Neuronal stem cell (in vitro differentiated cells): ENCODE data around the gene NT5C3A.

ENCODE experiments used
- DNase-seq: peaks from one replicate; pipeline ENCODE4 v3.0.0-alpha.2; 2013; ENCODE audit warnings: low spot score
- H2AFZ ChIP-seq: one replicate; pipeline ENCODE4 v1.6.1; 2013; ENCODE audit warnings: mild to moderate bottlenecking, low read length, inconsistent platforms
- H2AK5ac ChIP-seq: 2 replicates; pipeline ENCODE4 v1.6.1; 2013; ENCODE audit warnings: low read depth, mild to moderate bottlenecking, inconsistent platforms, low read length, moderate library complexity, mixed read lengths
- H2BK120ac ChIP-seq: 2 replicates; pipeline ENCODE4 v1.6.1; 2013; ENCODE audit warnings: low read depth, mild to moderate bottlenecking, inconsistent platforms, low read length, moderate library complexity, mixed read lengths
- H2BK12ac ChIP-seq: one replicate; pipeline ENCODE4 v1.6.1; 2013; ENCODE audit warnings: low read length, inconsistent platforms
- H2BK15ac ChIP-seq: 2 replicates; pipeline ENCODE4 v1.6.1; 2013; ENCODE audit warnings: mild to moderate bottlenecking, low read length, inconsistent platforms, mixed read lengths
- H2BK5ac ChIP-seq: one replicate; pipeline ENCODE4 v1.6.1; 2013; ENCODE audit warnings: inconsistent platforms, mild to moderate bottlenecking, low read length, moderate library complexity
- H3K14ac ChIP-seq: one replicate; pipeline ENCODE4 v1.6.1; 2013; ENCODE audit warnings: low read length, inconsistent platforms
- H3K18ac ChIP-seq: 2 replicates; pipeline ENCODE4 v1.6.1; 2013; ENCODE audit warnings: low read length, inconsistent platforms
- H3K23ac ChIP-seq: 2 replicates; pipeline ENCODE4 v1.6.1; 2013; ENCODE audit warnings: low read depth, mild to moderate bottlenecking, mixed read lengths, low read length, inconsistent platforms; ENCODE audit not compliant: poor library complexity
- H3K27ac ChIP-seq: replicated peaks from 3 replicates; pipeline ENCODE4 v1.5.1; 2013; ENCODE audit warnings: low read length, inconsistent platforms
- H3K27me3 ChIP-seq, 3 experiments: 2 replicates each; pipeline ENCODE4 v1.6.1; 2013; ENCODE audit warnings: low read length in 3 of 3, mild to moderate bottlenecking in 2 of 3, inconsistent platforms in 1 of 3, low read depth in 1 of 3, mixed read lengths in 1 of 3, moderate library complexity in 1 of 3; ENCODE audit not compliant: control insufficient read depth in 3 of 3, insufficient read depth in 3 of 3
- H3K36me3 ChIP-seq, 2 donors: replicated peaks in 1 of 2; 2 replicates each; pipeline ENCODE4 v1.6.1; 2013; ENCODE audit warnings: low read length in 2 of 2; ENCODE audit not compliant: control insufficient read depth in 2 of 2, insufficient read depth in 2 of 2
- H3K4ac ChIP-seq: 2 replicates; pipeline ENCODE4 v1.6.1; 2013; ENCODE audit warnings: inconsistent platforms, mild to moderate bottlenecking, low read length, moderate library complexity
- H3K4me1 ChIP-seq, 2 donors: 1 replicate in 1 of 2; 2 replicates in 1 of 2; pipeline ENCODE4 v1.6.1; 2013; ENCODE audit warnings: low read length in 2 of 2, low read depth in 1 of 2; ENCODE audit not compliant: control insufficient read depth in 2 of 2, insufficient read depth in 1 of 2
- H3K4me2 ChIP-seq: one replicate; pipeline ENCODE4 v1.6.1; 2013; ENCODE audit warnings: mild to moderate bottlenecking, low read length, inconsistent platforms; ENCODE audit not compliant: insufficient read depth, poor library complexity, severe bottlenecking
- H3K4me3 ChIP-seq, 2 donors: 2 replicates each; pipeline ENCODE4 v1.5.1; 2013; ENCODE audit warnings: low read length in 2 of 2, mild to moderate bottlenecking in 2 of 2, inconsistent platforms in 1 of 2, moderate library complexity in 1 of 2
- H3K79me1 ChIP-seq: one replicate; pipeline ENCODE4 v1.6.1; 2013; ENCODE audit warnings: low read depth, mild to moderate bottlenecking, inconsistent platforms, low read length, moderate library complexity
- H3K9ac ChIP-seq: one replicate; pipeline ENCODE4 v1.6.1; 2013; ENCODE audit warnings: mild to moderate bottlenecking, low read depth, low read length, inconsistent platforms; ENCODE audit not compliant: poor library complexity
- H3K9me3 ChIP-seq, 2 donors: replicated peaks in 1 of 2; 2 replicates each; pipeline versions ENCODE3 to v1.6.1; 2013; ENCODE audit warnings: low read length in 2 of 2, mild to moderate bottlenecking in 2 of 2, inconsistent platforms in 1 of 2, low read depth in 1 of 2, mixed read lengths in 1 of 2, moderate library complexity in 1 of 2; ENCODE audit not compliant: control insufficient read depth in 2 of 2, insufficient read depth in 1 of 2
- H4K8ac ChIP-seq: one replicate; pipeline ENCODE4 v1.6.1; 2013; ENCODE audit warnings: low read depth, mild to moderate bottlenecking, inconsistent platforms, low read length, moderate library complexity
- H4K91ac ChIP-seq: one replicate; pipeline ENCODE4 v1.6.1; 2013; ENCODE audit warnings: low read length, low read depth, mild to moderate bottlenecking, inconsistent platforms; ENCODE audit not compliant: poor library complexity
- WGBS, 2 donors: extraction: QIAGEN DNeasy Blood & Tissue Kit; methylation state at CpG; one replicate each; pipeline ENCODE4 v1.1.7; 2013; ENCODE audit warnings: missing lambda C conversion rate in 2 of 2, mixed read lengths in 1 of 2; ENCODE audit not compliant: insufficient read length in 2 of 2, insufficient replicate concordance in 1 of 2; ENCODE audit errors: extremely low coverage in 2 of 2; 5-methylcytosine and 5-hydroxymethylcytosine counted together

NT5C3A gene

GRCh38 chr7:33065981-33066380, 3.4 kb upstream of the NT5C3A start:
- H3K14ac ChIP-seq: no peak overlapping the region
- no peak overlapping the region for H3K18ac ChIP-seq
- no peak for DNase-seq
- no CpG with 5 or more reads among the region's 1 CpG for WGBS, 2 donors
- no peak overlapping the region for H2BK12ac ChIP-seq
- H3K4me1 ChIP-seq: peaks cover 2 to 4% of the 10 kb centered on the region in 2 donors
- no peak overlapping the region for H3K4me3 ChIP-seq
- no peak overlapping the region for H3K4ac ChIP-seq
- no peak overlapping the region for H2BK5ac ChIP-seq
- H2AK5ac ChIP-seq: no peak overlapping the region
- H4K8ac ChIP-seq: no peak overlapping the region
- no peak overlapping the region for H2AFZ ChIP-seq
- no peak overlapping the region for H3K9ac ChIP-seq
- H3K27me3 ChIP-seq: no peaks in the 10 kb centered on the region
- H2BK120ac ChIP-seq: no peak overlapping the region
- H3K79me1 ChIP-seq: peaks cover under 1% of the 10 kb centered on the region
- peaks cover 7 to 18% of the 10 kb centered on the region in 2 donors for H3K9me3 ChIP-seq
- no peak overlapping the region for H2BK15ac ChIP-seq
- H3K4me2 ChIP-seq: no peak overlapping the region
- no peak overlapping the region for H4K91ac ChIP-seq
- H3K23ac ChIP-seq: no peak overlapping the region
- no peaks in the 10 kb centered on the region for H3K36me3 ChIP-seq
- no peak overlapping the region for H3K27ac ChIP-seq

GRCh38 chr7:33062782-33063443, 337 bp upstream of the NT5C3A start:
- Histone ChIP-seq H3K4me2 (peak overlapping the region; percentile 60), H3K27me3 (no peaks in the 10 kb centered on the region), H2BK5ac (peak overlapping the region; percentile 62), H4K91ac (no peak overlapping the region), H2BK15ac (no peak overlapping the region), H3K23ac (peak overlapping the region; percentile 93), H2AK5ac (no peak overlapping the region), H2BK12ac (no peak overlapping the region), H3K27ac (peak overlapping the region; percentile 98), H3K9ac (peak overlapping the region; percentile 91), H3K18ac (peak overlapping the region; percentile 82), H2AFZ (peak overlapping the region; percentile 99), H3K14ac (peak overlapping the region; percentile 17), H3K4me1 (peaks cover 4 to 6% of the 10 kb centered on the region in 2 donors), H3K4me3 (peak overlapping the region; percentile 77 to 99), H3K79me1 (peaks cover 4% of the 10 kb centered on the region), H2BK120ac (no peak overlapping the region), H3K36me3 (peaks cover 0 to 14% of the 10 kb centered on the region in 2 donors), H3K4ac (no peak overlapping the region), H3K9me3 (peaks cover 2 to 20% of the 10 kb centered on the region in 2 donors), H4K8ac (no peak overlapping the region)
- peak; percentile 93 for DNase-seq
- no CpG with 5 or more reads among the region's 50 CpGs for WGBS, 2 donors

GRCh38 chr7:33061282-33061937, 1.2 kb downstream of the NT5C3A start:
- Histone ChIP-seq H2BK5ac (no peak overlapping the region), H3K9me3 (peaks cover 2 to 25% of the 10 kb centered on the region in 2 donors), H2AK5ac (no peak overlapping the region), H3K27me3 (no peaks in the 10 kb centered on the region), H4K91ac (no peak overlapping the region), H3K14ac (no peak overlapping the region), H2BK15ac (no peak overlapping the region), H4K8ac (no peak overlapping the region), H3K18ac (no peak overlapping the region), H3K23ac (no peak overlapping the region), H3K9ac (no peak overlapping the region), H3K36me3 (peaks cover 0 to 23% of the 10 kb centered on the region in 2 donors), H3K4me2 (peak overlapping the region; percentile 12), H2BK12ac (no peak overlapping the region), H3K4ac (no peak overlapping the region), H3K4me1 (peaks cover 4 to 6% of the 10 kb centered on the region in 2 donors), H3K79me1 (peaks cover 4% of the 10 kb centered on the region), H3K4me3 (peak overlapping the region in 1 of 2 donors; percentile 77), H3K27ac (no peak overlapping the region), H2BK120ac (no peak overlapping the region), H2AFZ (no peak overlapping the region)
- no peak for DNase-seq
- WGBS, 2 donors: no CpG with 5 or more reads among the region's 8 CpGs

- Histone ChIP-seq H3K9me3 (peaks cover 0 to 20% of the 10 kb centered on the region in 2 donors), H3K27ac (no peak overlapping the region), H3K14ac (no peak overlapping the region), H4K91ac (no peak overlapping the region), H2BK120ac (no peak overlapping the region), H2AK5ac (no peak overlapping the region), H3K79me1 (peaks cover 5% of the 10 kb centered on the region), H3K36me3 (peaks cover 0 to 29% of the 10 kb centered on the region in 2 donors), H3K4me3 (no peak overlapping the region), H2BK12ac (no peak overlapping the region), H3K9ac (no peak overlapping the region), H3K4me2 (no peak overlapping the region), H3K18ac (no peak overlapping the region), H3K4ac (no peak overlapping the region), H3K4me1 (peaks cover 4 to 6% of the 10 kb centered on the region in 2 donors), H3K27me3 (no peaks in the 10 kb centered on the region), H2BK15ac (no peak overlapping the region), H4K8ac (no peak overlapping the region), H2BK5ac (no peak overlapping the region), H2AFZ (no peak overlapping the region), H3K23ac (no peak overlapping the region)
- no peak for DNase-seq
- no CpG with 5 or more reads among the region's 4 CpGs for WGBS, 2 donors
Measured at GRCh38 chr7:33059635-33060034, 2.9 kb downstream of the NT5C3A start.
